HG02840 (cell line): Measurements from ENCODE around the gene TMEM151B.

Experiments used
- ATAC-seq: cut with Tn5 transposase; IDR thresholded peaks from one replicate; pipeline ENCODE4 v1.9.1; 2021; ENCODE audit warnings: mild to moderate bottlenecking, moderate library complexity, moderate number of reproducible peaks; ENCODE audit not compliant: unreplicated experiment, low FRiP score

TMEM151B gene

GRCh38 chr6:44276667-44277640, 6.7 kb downstream of the TMEM151B start:
- ATAC-seq: no peak

GRCh38 chr6:44277763-44278162, 7.5 kb downstream of the TMEM151B start:
- no peak for ATAC-seq

GRCh38 chr6:44278315-44278714, 8.1 kb downstream of the TMEM151B start:
- ATAC-seq: no peak

GRCh38 chr6:44278774-44279697, 8.8 kb downstream of the TMEM151B start:
- no peak for ATAC-seq

- ATAC-seq: no peak
These were observed 13.9 kb downstream of the TMEM151B start for GRCh38 chr6:44284121-44284520.

- no peak for ATAC-seq
These were observed 14.6 kb downstream of the TMEM151B start for GRCh38 chr6:44284867-44285266.

- no peak for ATAC-seq
These were observed 15.5 kb downstream of the TMEM151B start for GRCh38 chr6:44285552-44286284.

GRCh38 chr6:44286285-44286565, 16.0 kb downstream of the TMEM151B start:
- ATAC-seq: no peak

GRCh38 chr6:44286747-44287146, 16.5 kb downstream of the TMEM151B start:
- no peak for ATAC-seq

- ATAC-seq: no peak
These were observed 19.5 kb downstream of the TMEM151B start for GRCh38 chr6:44289726-44290260.

- ATAC-seq: no peak
These were observed 21.6 kb downstream of the TMEM151B start for GRCh38 chr6:44291841-44292240.

- ATAC-seq: no peak
These were observed 22.6 kb downstream of the TMEM151B start for GRCh38 chr6:44292661-44293365.

GRCh38 chr6:44294832-44295791, 24.9 kb downstream of the TMEM151B start:
- ATAC-seq: no peak

GRCh38 chr6:44297063-44298038, 27.1 kb downstream of the TMEM151B start:
- no peak for ATAC-seq

GRCh38 chr6:44298055-44298803, 28.0 kb downstream of the TMEM151B start:
- ATAC-seq: no peak

- ATAC-seq: no peak
These were observed 28.6 kb downstream of the TMEM151B start for GRCh38 chr6:44298864-44299263.

GRCh38 chr6:44300292-44300823, 30.1 kb downstream of the TMEM151B start:
- ATAC-seq: no peak
